Vagina (tissue), 2 donors: ENCODE data around the gene B3GAT3. TPM values are rescaled to one million over a fixed set of nuclear protein-coding genes. Genes with fewer than 3 reads are reported as not detected.

Experiments used
- DNase-seq, 2 donors: peaks; one replicate each; pipeline ENCODE4 v3.0.0-alpha.2; 2017; ENCODE audit errors: extremely low spot score in 2 of 2
- H3K27ac ChIP-seq: fragments of 200-600 bp; sonication (generic); one replicate; pipeline ENCODE4 v1.5.1; 2019
- H3K27me3 ChIP-seq: fragments of 200-600 bp; sonication (generic); one replicate; pipeline ENCODE4 v1.5.1; 2019
- H3K36me3 ChIP-seq, 2 donors: fragments of 200-600 bp; sonication (generic); one replicate each; pipeline ENCODE4 v1.5.1; 2017 to 2019
- H3K4me1 ChIP-seq: fragments of 200-600 bp; sonication (generic); one replicate; pipeline ENCODE4 v1.5.1; 2019
- H3K4me3 ChIP-seq, 2 donors: fragments of 200-600 bp; sonication (generic); 1 replicate in 1 of 2; 2 replicates in 1 of 2; pipeline ENCODE4 v1.5.1; 2016 to 2019
- H3K9me3 ChIP-seq: fragments of 200-600 bp; sonication (generic); one replicate; pipeline ENCODE4 v1.5.1; 2019
- POLR2A ChIP-seq, 2 donors: fragments of 450-650 bp; IDR thresholded peaks; one replicate each; pipeline ENCODE4 v1.6.1; 2017; ENCODE audit warnings: antibody characterized with exemption in 2 of 2, mild to moderate bottlenecking in 2 of 2, moderate library complexity in 2 of 2
- POLR2AphosphoS5 ChIP-seq, 2 donors: sonication (generic); formaldehyde crosslinking; IDR thresholded peaks; one replicate each; pipeline ENCODE4 v1.9.0; 2017; ENCODE audit warnings: antibody characterized with exemption in 2 of 2, mild to moderate bottlenecking in 2 of 2, low read depth in 1 of 2; ENCODE audit not compliant: insufficient read depth in 1 of 2
- intact Hi-C: fragments of 100-400 bp; cut with DNase I; formaldehyde crosslinking; loops from one replicate; pipeline ENCODE4 v1.15.1; 2023
- total RNA-seq: library from RNA; depleted of rRNA; stranded (reverse); fragments of >200 nt; gene quantifications from one replicate; pipeline ENCODE4 v1.2.3, GENCODE V29; 2016
- TF ChIP-seq, protein P1 (sequence below), 3 experiments: fragments of 450-650 bp in 2 of 3; fragments of 200-600 bp in 1 of 3; sonication (generic) in 1 of 3; IDR thresholded peaks; one replicate each; pipeline ENCODE4 v1.5.1; 2017 to 2019; ENCODE audit warnings: antibody characterized with exemption in 3 of 3, mild to moderate bottlenecking in 2 of 3, moderate library complexity in 2 of 3

Gene B3GAT3
- 41.7 TPM for total RNA-seq

DNA sequence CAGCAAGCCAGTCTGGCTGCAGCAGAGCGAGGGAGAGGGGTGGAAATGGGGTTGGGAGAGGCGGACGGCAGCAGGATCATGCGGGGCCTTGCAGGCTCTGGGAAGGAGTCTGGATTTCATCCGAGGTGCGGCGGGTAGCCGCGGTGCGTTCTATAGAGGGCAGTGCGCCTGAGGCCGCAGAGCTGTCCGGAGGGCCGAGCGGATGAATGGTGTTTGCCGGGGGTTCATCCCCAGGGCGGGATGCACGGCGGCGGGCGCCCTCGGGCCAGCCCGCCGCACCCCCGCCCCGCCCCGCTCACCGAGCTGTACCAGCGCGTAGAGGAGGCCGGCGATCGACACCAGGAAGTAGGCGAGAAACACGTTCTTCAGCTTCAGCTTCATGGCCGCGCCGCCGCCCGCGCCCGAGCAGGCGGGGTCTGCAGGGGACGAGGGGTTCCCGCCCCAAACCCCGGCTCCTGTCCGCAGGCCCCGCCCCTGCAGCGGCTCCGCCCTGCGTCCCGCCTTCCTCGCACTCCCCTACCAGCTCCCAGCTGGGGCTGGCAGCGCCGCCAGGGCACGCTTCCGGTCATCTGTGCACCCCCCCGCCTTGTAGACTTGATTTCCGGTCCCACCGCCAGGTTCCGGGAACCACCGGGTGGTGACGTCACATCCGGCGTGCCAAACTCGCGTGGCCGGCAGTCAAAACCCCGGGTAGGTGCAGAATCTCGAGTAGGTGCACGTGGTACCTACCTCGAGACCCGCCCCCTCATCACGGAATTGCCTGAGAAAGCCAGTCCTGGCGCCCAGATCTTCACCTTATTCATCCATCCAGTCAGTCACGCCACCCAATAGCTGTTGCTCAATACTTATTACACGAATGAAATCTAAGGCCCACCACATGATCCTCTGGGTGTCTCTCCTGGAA is at the start of gene B3GAT3:
TSS of gene B3GAT3 (minus strand) at position 420 of the 904 bp plus-strand sequence. CDS start at position 381, 39 bp downstream.
- Histone ChIP-seq H3K4me1 (peaks cover 18% of the 10 kb centered on the region), H3K4me3 (peak within 1 kb of the TSS; percentile 72 to 74), H3K27ac (peak within 1 kb of the TSS; percentile 82), H3K27me3 (no peaks in the 10 kb centered on the region), H3K36me3 (peaks cover 0 to 24% of the 10 kb centered on the region in 2 donors), H3K9me3 (no peaks in the 10 kb centered on the region)
- TF ChIP-seq POLR2AphosphoS5 (IDR thresholded peaks at IDR 0.05; ENCODE audit: insufficient read depth in 1 of 2, low read depth in 1 of 2) = peak; percentile 96 to 98
- TF ChIP-seq POLR2A (IDR thresholded peaks at IDR 0.05) = peak in 1 of 2 donors; percentile 76
- TF ChIP-seq, protein P1, sequence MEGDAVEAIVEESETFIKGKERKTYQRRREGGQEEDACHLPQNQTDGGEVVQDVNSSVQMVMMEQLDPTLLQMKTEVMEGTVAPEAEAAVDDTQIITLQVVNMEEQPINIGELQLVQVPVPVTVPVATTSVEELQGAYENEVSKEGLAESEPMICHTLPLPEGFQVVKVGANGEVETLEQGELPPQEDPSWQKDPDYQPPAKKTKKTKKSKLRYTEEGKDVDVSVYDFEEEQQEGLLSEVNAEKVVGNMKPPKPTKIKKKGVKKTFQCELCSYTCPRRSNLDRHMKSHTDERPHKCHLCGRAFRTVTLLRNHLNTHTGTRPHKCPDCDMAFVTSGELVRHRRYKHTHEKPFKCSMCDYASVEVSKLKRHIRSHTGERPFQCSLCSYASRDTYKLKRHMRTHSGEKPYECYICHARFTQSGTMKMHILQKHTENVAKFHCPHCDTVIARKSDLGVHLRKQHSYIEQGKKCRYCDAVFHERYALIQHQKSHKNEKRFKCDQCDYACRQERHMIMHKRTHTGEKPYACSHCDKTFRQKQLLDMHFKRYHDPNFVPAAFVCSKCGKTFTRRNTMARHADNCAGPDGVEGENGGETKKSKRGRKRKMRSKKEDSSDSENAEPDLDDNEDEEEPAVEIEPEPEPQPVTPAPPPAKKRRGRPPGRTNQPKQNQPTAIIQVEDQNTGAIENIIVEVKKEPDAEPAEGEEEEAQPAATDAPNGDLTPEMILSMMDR (IDR thresholded peaks at IDR 0.05) = peak in 1 of 3 experiments; percentile 2
- intact Hi-C loops = no loop called here
- DNase-seq = peak in 1 of 2 donors; percentile 99

DNA sequence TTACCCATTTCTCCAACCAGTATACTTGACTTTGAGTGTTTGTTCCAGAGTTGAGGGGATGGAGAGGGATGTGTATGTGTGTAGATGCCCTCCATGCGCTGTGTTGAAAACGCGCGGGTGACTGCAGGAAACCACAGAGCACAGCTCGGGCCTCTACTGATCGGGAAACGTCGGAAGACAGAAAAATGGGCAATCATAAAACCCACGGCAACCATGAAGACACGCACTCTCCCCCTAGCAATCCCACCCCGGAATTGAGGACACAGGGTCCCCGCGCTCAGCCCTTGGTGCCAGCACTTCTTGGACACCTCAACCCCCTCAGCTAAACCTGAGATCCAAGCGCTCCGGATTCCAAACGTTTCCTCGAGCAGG is 49.4 kb upstream of the B3GAT3 start:
- TF ChIP-seq POLR2A (IDR thresholded peaks at IDR 0.05) = no peak
- no peak for TF ChIP-seq POLR2AphosphoS5 (IDR thresholded peaks at IDR 0.05; ENCODE audit: insufficient read depth in 1 of 2, low read depth in 1 of 2)
- TF ChIP-seq, protein P1 (IDR thresholded peaks at IDR 0.05) = no peak
- H3K9me3 ChIP-seq = no peaks in the 10 kb centered on the region
- intact Hi-C loops = no loop called here
- H3K4me1 ChIP-seq = peaks cover 65% of the 10 kb centered on the region
- H3K27ac ChIP-seq = peak overlapping the region; percentile 87
- no peak for DNase-seq
- H3K27me3 ChIP-seq = no peaks in the 10 kb centered on the region
- H3K4me3 ChIP-seq = peak overlapping the region; percentile 62 to 66
- H3K36me3 ChIP-seq = peaks cover 0 to 16% of the 10 kb centered on the region in 2 donors

DNA sequence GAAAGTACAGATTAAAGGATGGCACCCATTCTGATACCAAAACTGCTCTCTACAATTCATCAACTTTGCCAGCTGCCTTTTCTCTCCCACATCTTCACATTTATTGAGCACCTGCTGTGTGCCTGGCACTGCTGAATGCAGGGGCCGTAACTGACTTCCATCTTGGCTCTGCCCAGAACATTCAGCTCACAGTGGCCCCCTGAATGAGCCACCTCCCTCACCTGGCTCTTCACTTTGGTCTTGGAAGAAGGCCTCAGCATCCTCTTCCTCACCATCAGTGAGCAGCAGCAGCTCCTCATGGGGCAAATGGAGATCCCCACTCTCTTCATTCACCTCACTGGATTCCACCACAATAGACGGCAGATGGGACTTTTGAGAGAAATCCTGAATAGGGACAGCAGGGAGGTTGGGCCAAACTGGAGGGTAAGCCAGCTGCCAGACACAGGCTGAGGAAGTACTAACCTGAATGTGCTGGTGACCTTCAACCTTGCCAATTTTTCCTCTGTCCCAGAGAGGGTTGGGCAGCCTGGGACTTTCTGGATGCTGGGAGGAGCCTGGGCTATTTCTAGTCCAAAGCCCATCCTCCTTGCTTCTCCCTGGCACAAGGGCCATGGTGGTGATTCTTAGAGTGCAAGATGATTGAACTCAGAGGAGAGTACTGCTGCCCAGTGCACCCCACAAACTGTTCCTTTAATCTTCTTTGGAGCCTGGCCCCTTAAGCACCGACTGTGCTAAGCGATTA is 47.8 kb upstream of the B3GAT3 start:
- Histone ChIP-seq H3K9me3 (no peaks in the 10 kb centered on the region), H3K36me3 (peaks cover 0 to 5% of the 10 kb centered on the region in 2 donors), H3K4me3 (no peak overlapping the region), H3K27me3 (no peaks in the 10 kb centered on the region), H3K27ac (no peak overlapping the region), H3K4me1 (peaks cover 64% of the 10 kb centered on the region)
- TF ChIP-seq POLR2AphosphoS5 (IDR thresholded peaks at IDR 0.05; ENCODE audit: insufficient read depth in 1 of 2, low read depth in 1 of 2) = no peak
- no peak for TF ChIP-seq POLR2A (IDR thresholded peaks at IDR 0.05)
- TF ChIP-seq, protein P1 (IDR thresholded peaks at IDR 0.05) = no peak
- intact Hi-C loops = no loop called here
- DNase-seq = no peak

DNA sequence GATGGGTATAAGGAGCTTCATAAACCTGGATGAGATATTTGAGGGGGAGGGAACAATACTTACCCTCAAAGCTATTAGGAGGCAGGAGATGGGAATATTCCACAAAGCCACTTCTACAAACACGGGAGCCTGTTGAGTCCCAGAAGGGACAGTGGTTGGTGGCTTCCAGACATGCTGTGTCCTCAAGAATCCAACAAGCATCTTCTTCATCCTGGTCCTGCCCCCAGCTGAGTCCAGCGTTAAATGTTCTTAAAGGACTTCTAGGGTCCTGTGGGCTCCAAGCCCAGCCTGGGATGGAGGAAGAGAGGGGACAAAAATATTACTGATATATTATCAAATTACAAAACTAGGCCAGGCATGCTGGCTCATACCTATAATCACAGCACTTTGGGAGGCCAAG is 45.7 kb upstream of the B3GAT3 start:
- Histone ChIP-seq H3K4me3 (no peak overlapping the region), H3K36me3 (peaks cover 0 to 8% of the 10 kb centered on the region in 2 donors), H3K9me3 (no peaks in the 10 kb centered on the region), H3K27me3 (no peaks in the 10 kb centered on the region), H3K4me1 (peaks cover 53% of the 10 kb centered on the region), H3K27ac (peak overlapping the region; percentile 80)
- TF ChIP-seq, protein P1 (IDR thresholded peaks at IDR 0.05) = no peak
- TF ChIP-seq POLR2AphosphoS5 (IDR thresholded peaks at IDR 0.05; ENCODE audit: insufficient read depth in 1 of 2, low read depth in 1 of 2) (no peak), POLR2A (IDR thresholded peaks at IDR 0.05) (no peak)
- intact Hi-C loops = no loop called here
- DNase-seq = no peak
